Activated CD8-positive, alpha-beta memory T cell treated with anti-CD3 and anti-CD28 coated beads, Interleukin-2, amount 50 U/mL, for 1 hour (primary cell): ENCODE data around the gene MAP2K2.

Experiments
- DNase-seq: peaks from one replicate; pipeline ENCODE4 v3.0.0-alpha.2; 2020; ENCODE audit errors: extremely low read depth

Gene MAP2K2

DNA sequence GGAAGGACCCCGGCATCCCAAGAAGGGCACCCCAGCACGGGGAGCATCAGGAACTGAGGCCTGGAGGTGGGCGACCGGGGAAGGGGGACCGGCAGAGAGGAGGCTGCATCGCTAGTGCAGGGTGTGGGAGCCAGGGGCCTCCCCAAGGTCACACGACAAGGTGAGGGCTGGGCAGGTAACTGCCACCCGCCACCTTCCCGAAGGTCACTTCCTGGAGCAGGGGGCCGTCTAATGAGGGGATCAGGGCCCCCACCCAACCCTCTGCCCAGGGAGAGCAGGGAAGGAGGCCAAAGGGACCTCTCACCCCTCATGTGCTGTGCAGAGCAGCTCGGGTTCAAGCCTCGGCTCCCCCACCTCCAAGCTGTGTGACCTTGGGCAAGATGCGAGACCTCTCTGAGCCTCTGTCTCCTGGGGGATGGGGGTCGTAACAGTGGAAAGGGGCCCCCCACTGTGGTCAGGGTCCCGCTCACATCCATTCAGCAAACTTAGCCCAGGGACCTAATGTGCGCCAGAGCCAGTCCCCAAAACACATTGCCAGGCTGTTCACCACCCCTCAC is 63.2 kb downstream of the MAP2K2 start:
- no peak for DNase-seq

DNA sequence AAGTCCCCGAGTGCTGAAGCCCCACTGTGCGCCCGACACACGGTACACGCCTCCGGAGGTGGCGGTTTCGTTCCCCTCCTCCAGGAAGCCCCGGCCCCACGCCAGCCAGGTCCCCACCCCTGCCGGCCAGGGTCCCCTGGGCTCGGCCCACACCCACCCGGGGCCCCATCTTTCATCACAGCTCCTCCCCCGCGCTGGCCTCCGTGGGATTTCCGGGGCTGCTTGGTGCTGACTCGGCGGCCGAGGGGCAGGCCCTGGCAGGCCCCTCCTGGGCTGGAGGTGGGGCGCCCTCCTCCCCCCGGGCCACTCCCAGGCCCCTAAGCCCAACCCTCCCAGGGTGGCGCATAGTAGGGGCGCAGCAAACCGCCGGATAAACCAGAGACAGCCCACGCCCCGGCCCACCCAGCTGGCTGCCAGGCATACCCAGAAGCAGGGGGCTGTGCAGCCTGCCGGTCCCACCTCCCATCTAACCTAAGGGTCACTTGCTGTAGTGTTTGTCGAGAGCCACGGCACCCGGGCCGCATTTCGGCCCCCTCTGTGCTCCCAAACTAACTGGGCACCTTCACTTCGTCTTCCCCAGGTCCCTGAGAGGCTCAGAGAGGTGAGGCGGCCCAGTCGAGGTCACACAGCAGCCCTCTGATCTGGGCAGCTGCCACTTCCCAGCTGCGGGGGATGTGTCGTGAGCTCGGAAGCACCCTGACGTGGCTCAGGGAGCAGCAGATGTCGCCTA is 63.9 kb downstream of the MAP2K2 start:
- no peak for DNase-seq

GRCh38 chr19:4059453-4059871 is 64.5 kb downstream of the MAP2K2 start:
- no peak for DNase-seq

- DNase-seq: no peak
Observed at GRCh38 chr19:4058693-4059452, 65.0 kb downstream of the MAP2K2 start.

- DNase-seq: no peak
Observed at GRCh38 chr19:4057931-4058692, 65.8 kb downstream of the MAP2K2 start.

GRCh38 chr19:4055209-4055552 is 68.7 kb downstream of the MAP2K2 start:
- DNase-seq: no peak

DNA sequence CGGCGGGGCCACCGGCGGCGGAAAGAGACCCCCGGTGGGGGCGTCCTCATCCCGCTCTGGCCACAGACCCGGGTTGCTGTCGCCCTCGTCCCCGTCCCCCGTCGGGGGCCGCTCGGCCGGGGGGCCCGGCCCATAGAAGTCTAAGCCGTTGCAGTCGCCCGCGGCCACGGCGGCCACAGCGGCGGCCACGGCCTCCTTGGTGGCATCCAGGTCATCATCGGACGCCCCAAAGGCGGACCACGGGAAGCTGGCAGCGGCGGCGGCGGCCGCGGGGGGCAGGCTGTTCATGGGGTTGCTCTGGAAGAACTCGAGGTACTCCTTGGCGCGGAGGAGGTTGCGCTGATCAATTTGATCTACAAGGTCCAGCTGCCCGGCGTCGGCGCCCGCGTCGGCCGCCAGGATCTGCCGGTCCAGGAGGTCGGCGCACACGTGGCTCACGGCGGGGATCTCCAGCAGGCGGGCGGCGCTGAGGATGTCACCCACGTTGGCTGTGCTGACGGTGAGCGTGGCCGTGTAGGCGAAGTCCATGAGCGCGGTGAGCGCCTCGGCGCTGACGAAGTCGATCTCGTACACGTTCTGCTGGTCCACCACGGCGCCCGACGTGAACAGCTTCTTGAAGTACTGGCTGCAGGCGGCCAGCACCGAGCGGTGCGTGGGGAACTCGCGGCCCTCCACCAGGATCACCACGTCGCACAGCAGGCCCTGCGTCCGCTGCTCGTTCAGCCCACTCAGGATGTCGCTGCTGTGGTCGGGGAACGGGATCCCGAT is 69.3 kb downstream of the MAP2K2 start:
- no peak for DNase-seq

GRCh38 chr19:4053423-4054324 is 70.2 kb downstream of the MAP2K2 start:
- no peak for DNase-seq

- no peak for DNase-seq
Observed at GRCh38 chr19:4052993-4053422, 70.9 kb downstream of the MAP2K2 start.

DNA sequence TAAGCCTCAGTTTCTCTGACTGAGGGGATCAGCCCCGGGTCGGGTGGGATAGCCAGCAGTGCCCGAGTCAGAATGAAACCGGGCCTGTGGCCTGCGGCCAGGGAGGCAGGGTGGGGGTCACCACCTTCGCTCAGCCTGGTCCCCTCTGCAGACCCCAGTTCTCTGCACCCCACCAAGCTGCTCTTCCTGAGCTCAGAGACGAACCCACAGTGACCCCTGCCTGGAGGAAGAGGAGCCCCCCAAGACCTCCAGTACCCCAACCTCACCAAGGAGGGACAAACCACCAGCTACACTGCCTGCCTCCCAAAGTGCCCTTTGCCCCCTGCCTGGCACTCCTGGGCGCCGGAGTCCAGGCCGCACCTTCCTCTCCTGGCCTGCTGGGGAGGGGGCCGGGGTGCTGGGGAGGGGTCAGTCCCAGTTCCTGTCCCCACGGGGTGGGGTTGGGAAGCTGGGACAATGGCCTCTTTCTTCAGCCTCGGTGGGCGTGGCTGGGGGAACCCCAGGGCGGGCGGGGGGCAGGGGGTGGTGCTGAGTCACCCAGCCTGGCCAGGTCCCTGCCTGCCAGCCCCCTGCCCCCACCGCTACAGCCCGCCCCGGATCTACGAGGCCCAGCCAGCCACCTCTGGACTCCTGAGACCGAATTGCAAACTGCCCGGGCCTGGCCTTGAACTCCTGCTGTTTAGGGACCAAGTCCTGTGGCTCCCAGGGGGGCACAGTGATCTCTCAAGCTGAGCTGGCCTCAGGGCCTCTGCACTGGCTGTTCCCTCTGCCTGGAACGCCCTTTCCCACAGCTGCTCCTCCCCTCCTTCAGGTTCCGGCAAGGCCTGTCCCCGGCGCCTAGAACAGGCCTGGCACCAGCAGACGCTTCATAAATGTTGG is 71.6 kb downstream of the MAP2K2 start:
- DNase-seq: no peak

DNA sequence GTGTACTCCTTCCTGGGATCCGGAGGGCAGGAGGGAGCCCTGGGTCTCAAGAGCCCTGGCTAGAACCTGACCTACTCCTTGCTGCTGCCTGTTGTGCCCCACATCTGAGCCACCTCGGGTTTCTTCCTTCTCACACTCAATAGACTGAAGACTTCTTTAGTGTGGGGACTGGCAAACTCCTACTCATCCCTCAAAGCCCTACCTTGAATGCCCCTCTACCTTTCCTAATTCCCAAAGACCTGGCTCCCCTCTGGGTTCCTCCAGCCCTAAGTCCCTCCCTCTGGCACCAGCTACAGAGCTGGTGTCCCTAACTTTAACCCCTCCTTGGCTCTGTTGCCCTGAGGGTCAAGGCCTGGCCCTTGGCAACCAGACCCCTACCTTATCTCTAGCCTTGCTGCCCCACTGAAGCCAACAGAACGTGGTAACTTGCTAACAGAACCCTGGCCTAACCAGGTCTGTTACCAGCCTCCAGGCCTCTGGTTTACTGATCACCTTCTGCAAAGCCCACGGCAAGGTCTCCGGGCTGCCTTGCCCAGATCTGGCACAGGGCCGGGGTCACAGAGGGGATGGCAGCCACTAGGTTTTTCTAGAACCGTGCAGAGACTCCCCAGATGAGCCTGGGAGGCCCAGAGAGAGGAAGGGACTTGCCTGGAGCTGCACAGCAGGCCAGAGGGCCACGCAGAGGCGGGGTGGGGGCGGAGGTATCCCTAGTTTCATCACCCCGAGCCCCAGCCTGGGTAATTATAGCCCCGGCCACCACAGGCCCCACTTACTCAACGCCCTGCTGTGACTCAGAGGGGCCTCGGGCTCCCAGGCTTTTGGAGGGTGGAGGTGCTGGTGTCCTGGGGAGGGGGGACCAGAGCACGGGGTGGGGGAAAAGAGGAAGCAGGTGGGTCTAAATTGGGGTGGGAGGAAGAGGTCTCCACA is 72.5 kb downstream of the MAP2K2 start:
- DNase-seq: no peak

DNA sequence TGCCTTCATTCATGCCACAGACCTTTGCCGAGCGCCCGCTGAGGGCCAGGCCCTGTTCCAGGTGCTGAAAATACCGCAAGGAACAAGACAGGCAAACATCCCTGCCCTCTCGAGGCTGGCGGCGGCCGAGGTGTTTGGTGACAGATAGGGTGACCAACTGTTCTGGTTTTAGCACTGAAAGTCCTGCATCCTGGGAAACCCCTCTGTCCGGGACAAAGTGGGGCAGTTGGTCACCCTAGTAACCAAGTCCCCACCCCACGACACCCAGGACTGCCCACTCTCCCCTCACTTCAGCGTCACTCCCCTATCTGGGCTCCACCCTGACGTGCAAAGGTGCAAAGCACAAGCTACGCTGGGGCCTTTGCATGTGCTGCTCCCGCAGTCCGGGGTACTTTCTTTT is 74.5 kb downstream of the MAP2K2 start:
- no peak for DNase-seq

- DNase-seq: no peak
Observed at GRCh38 chr19:4046946-4047683, 76.8 kb downstream of the MAP2K2 start.

GRCh38 chr19:4046362-4046691 is 77.6 kb downstream of the MAP2K2 start:
- DNase-seq: no peak

GRCh38 chr19:4045597-4046361 is 78.1 kb downstream of the MAP2K2 start:
- DNase-seq: no peak

- DNase-seq: no peak
Observed at GRCh38 chr19:4044990-4045465, 78.9 kb downstream of the MAP2K2 start.
